B cell (primary cell): ENCODE results near the gene TNIK. TPM values are rescaled to one million over a fixed set of nuclear protein-coding genes. Genes with fewer than 3 reads are reported as not detected.

Source experiments
- ATAC-seq: fragments of 200-7000 bp; cut with Tn5 transposase; one replicate; pipeline ENCODE4 v1.10.0; 2021; ENCODE audit warnings: low read depth, mild to moderate bottlenecking, moderate number of reproducible peaks, moderate library complexity
- CTCF ChIA-PET: fragments of 350-600 bp; sonication (Branson Sonifier 250); formaldehyde crosslinking; loops from one replicate; lab custom pipeline; 2021; ENCODE audit warnings: antibody characterized with exemption, inconsistent platforms; lab: Charles Lee
- POLR2A ChIA-PET: fragments of 350-600 bp; sonication (Branson Sonifier 250); formaldehyde crosslinking; loops from one replicate; lab custom pipeline; 2021; ENCODE audit warnings: antibody characterized with exemption; lab: Charles Lee
- DNase-seq: peaks from one replicate; pipeline ENCODE4 v3.0.0; 2013
- H2AFZ ChIP-seq: 2 replicates; pipeline ENCODE4 v1.6.1; 2012; ENCODE audit warnings: mild to moderate bottlenecking, low read depth, low read length; ENCODE audit not compliant: insufficient read depth, poor library complexity, severe bottlenecking
- H3K27ac ChIP-seq, 2 donors: 1 replicate in 1 of 2; 2 replicates in 1 of 2; pipeline ENCODE4 v1.5.1; 2012 to 2013; ENCODE audit warnings: low read length in 2 of 2, mild to moderate bottlenecking in 2 of 2, moderate library complexity in 1 of 2
- H3K27me3 ChIP-seq, 4 experiments: fragments of 200-600 bp in 1 of 4; sonication (generic) in 1 of 4; replicated peaks in 1 of 4; 1 replicate in 2 of 4; 2 replicates in 2 of 4; pipeline versions ENCODE4 v1.6.1 to v1.7.0; 2013 to 2016; ENCODE audit warnings: low read length in 3 of 4, mild to moderate bottlenecking in 2 of 4, mixed read lengths in 1 of 4, moderate library complexity in 1 of 4; ENCODE audit not compliant: insufficient read depth in 4 of 4, control insufficient read depth in 3 of 4; ENCODE audit errors: control extremely low read depth in 1 of 4
- H3K36me3 ChIP-seq, 2 experiments: replicated peaks in 1 of 2; 1 replicate in 1 of 2; 2 replicates in 1 of 2; pipeline versions ENCODE4 v1.6.1 to v1.7.1; 2013; ENCODE audit warnings: low read length in 1 of 2; ENCODE audit not compliant: insufficient read depth in 2 of 2, control insufficient read depth in 1 of 2; ENCODE audit errors: control extremely low read depth in 1 of 2, extremely low read depth in 1 of 2
- H3K4me1 ChIP-seq, 2 donors: fragments of 200-600 bp in 1 of 2; sonication (generic) in 1 of 2; 1 replicate in 1 of 2; 2 replicates in 1 of 2; pipeline versions ENCODE4 v1.5.1 to v1.6.1; 2013 to 2017; ENCODE audit warnings: low read length in 2 of 2; ENCODE audit not compliant: control insufficient read depth in 2 of 2, insufficient read depth in 2 of 2
- H3K4me2 ChIP-seq: replicated peaks from 2 replicates; pipeline ENCODE3; 2012; ENCODE audit warnings: mild to moderate bottlenecking, low read depth, low read length; ENCODE audit not compliant: poor library complexity, severe bottlenecking
- H3K4me3 ChIP-seq, 5 experiments: fragments of 200-600 bp in 1 of 5; sonication (generic) in 1 of 5; 1 replicate in 3 of 5; 2 replicates in 2 of 5; pipeline versions ENCODE4 v1.5.1 to v1.7.0; 2011 to 2016; ENCODE audit warnings: low read length in 4 of 5, mild to moderate bottlenecking in 4 of 5, low read depth in 2 of 5, control low read depth in 1 of 5, moderate library complexity in 1 of 5; ENCODE audit not compliant: insufficient read depth in 1 of 5; ENCODE audit errors: control extremely low read depth in 1 of 5, extremely low read depth in 1 of 5
- H3K79me2 ChIP-seq: fragments of 200-600 bp; sonication (generic); one replicate; pipeline ENCODE4 v1.6.0; 2016; ENCODE audit warnings: low read length; ENCODE audit not compliant: control insufficient read depth, insufficient read depth
- H3K9ac ChIP-seq: fragments of 200-600 bp; sonication (generic); 2 replicates; pipeline ENCODE4 v1.6.1; 2017; ENCODE audit warnings: mild to moderate bottlenecking, low read length, moderate library complexity
- H3K9me3 ChIP-seq, 3 donors: one replicate each; pipeline versions ENCODE4 v1.6.1 to v1.7.1; 2013; ENCODE audit warnings: low read length in 2 of 3; ENCODE audit not compliant: control insufficient read depth in 2 of 3, insufficient read depth in 1 of 3; ENCODE audit errors: control extremely low read depth in 1 of 3
- H4K20me1 ChIP-seq: 2 replicates; pipeline ENCODE4 v1.6.0; 2012; ENCODE audit warnings: mild to moderate bottlenecking, low read length; ENCODE audit not compliant: insufficient read depth, control insufficient read depth, poor library complexity, severe bottlenecking
- H3K27ac Mint-ChIP-seq: one replicate; pipeline ENCODE4 v1.8.0; 2021; ENCODE audit warnings: mixed read lengths
- H3K27me3 Mint-ChIP-seq: one replicate; pipeline ENCODE4 v1.8.0; 2021; ENCODE audit warnings: mixed read lengths
- H3K4me1 Mint-ChIP-seq: one replicate; pipeline ENCODE4 v1.8.0; 2021; ENCODE audit warnings: mixed read lengths
- H3K4me3 Mint-ChIP-seq: one replicate; pipeline ENCODE4 v1.8.0; 2021; ENCODE audit warnings: mixed read lengths
- H3K9me3 Mint-ChIP-seq: one replicate; pipeline ENCODE4 v1.8.0; 2022; ENCODE audit warnings: mixed read lengths; ENCODE audit not compliant: insufficient read depth
- CTCF ChIP-seq: fragments of 200-600 bp; IDR thresholded peaks from one replicate; pipeline ENCODE4 v1.8.0; 2022; ENCODE audit warnings: antibody characterized with exemption, mild to moderate bottlenecking
- EZH2 ChIP-seq: IDR thresholded peaks from 2 replicates; pipeline ENCODE4 v1.6.1; 2012; ENCODE audit warnings: borderline replicate concordance, low read depth, mild to moderate bottlenecking, moderate library complexity, low read length; ENCODE audit not compliant: insufficient read depth, poor library complexity, severe bottlenecking
- WGBS: methylation state at CpG from one replicate; pipeline ENCODE4 v1.1.5; 2013; ENCODE audit warnings: missing lambda C conversion rate; ENCODE audit not compliant: insufficient coverage; 5-methylcytosine and 5-hydroxymethylcytosine counted together
- intact Hi-C: fragments of 100-400 bp; cut with micrococcal nuclease; formaldehyde crosslinking; loops from one replicate; pipeline ENCODE4 v1.10.0; 2022
- polyA plus RNA-seq: library from polyadenylated mRNA; depleted of rRNA; stranded (reverse); fragments of >200 nt; gene quantifications from 2 replicates; pipeline ENCODE4 v1.2.3, GENCODE V29; 2012
- total RNA-seq, 2 donors: library from RNA; stranded (reverse); fragments of 120-200 nt in 1 of 2; gene quantifications; 1 replicate in 1 of 2; 2 replicates in 1 of 2; pipeline versions ENCODE4 v1.2.3 to v1.2.4, GENCODE V29; 2013 to 2022

The TNIK gene
- total and polyA plus RNA-seq, 2 donors (not counting 1 experiment from before 2014, with no cell fraction given) = 0.66 to 7.7 TPM

- no peaks in the 10 kb centered on the region for H3K9me3 ChIP-seq
- no peak overlapping the region for H3K27ac Mint-ChIP-seq
- H3K36me3 ChIP-seq = no peaks in the 10 kb centered on the region
- ChIA-PET POLR2A (no interaction called here), CTCF (no interaction called here)
- H3K27me3 Mint-ChIP-seq = no peaks in the 10 kb centered on the region
- DNase-seq (no peak), ATAC-seq (no peak)
- H3K4me3 Mint-ChIP-seq = no peak overlapping the region
- H3K4me1 ChIP-seq = no peaks in the 10 kb centered on the region
- no peak overlapping the region for H3K4me2 ChIP-seq
- H3K4me3 ChIP-seq = no peak overlapping the region
- WGBS = 93% methylated on average over 3 of the region's 6 CpGs
- H4K20me1 ChIP-seq = no peaks in the 10 kb centered on the region
- intact Hi-C loops = no loop called here
- no peaks in the 10 kb centered on the region for H3K4me1 Mint-ChIP-seq
- no peaks in the 10 kb centered on the region for H3K79me2 ChIP-seq
- H2AFZ ChIP-seq = peak overlapping the region; percentile 23
- no peaks in the 10 kb centered on the region for H3K27me3 ChIP-seq
- no peak for TF ChIP-seq CTCF
- TF ChIP-seq EZH2 = no peak
- no peak overlapping the region for H3K27ac ChIP-seq
- H3K9me3 Mint-ChIP-seq = no peaks in the 10 kb centered on the region
- no peak overlapping the region for H3K9ac ChIP-seq
Observed at GRCh38 chr3:171173736-171174135, 286.5 kb downstream of the TNIK start.

- H3K36me3 ChIP-seq = no peaks in the 10 kb centered on the region
- H4K20me1 ChIP-seq = no peaks in the 10 kb centered on the region
- no peak overlapping the region for H3K27ac ChIP-seq
- DNase-seq (no peak), ATAC-seq (no peak)
- ChIA-PET CTCF (no interaction called here), POLR2A (no interaction called here)
- Mint-ChIP-seq H3K27ac (no peak overlapping the region), H3K4me3 (no peak overlapping the region), H3K27me3 (no peaks in the 10 kb centered on the region), H3K9me3 (no peaks in the 10 kb centered on the region), H3K4me1 (no peaks in the 10 kb centered on the region)
- TF ChIP-seq EZH2 = no peak
- no peaks in the 10 kb centered on the region for H3K4me1 ChIP-seq
- H3K4me3 ChIP-seq = no peak overlapping the region
- H3K27me3 ChIP-seq = no peaks in the 10 kb centered on the region
- no peak overlapping the region for H3K4me2 ChIP-seq
- H3K79me2 ChIP-seq = no peaks in the 10 kb centered on the region
- no peak overlapping the region for H2AFZ ChIP-seq
- no peak overlapping the region for H3K9ac ChIP-seq
- H3K9me3 ChIP-seq = no peaks in the 10 kb centered on the region
- intact Hi-C loops = no loop called here
- WGBS = no CpG with 5 or more reads among the region's 4 CpGs
Observed at GRCh38 chr3:171172070-171172469, 288.1 kb downstream of the TNIK start.
